ENCODE data around the gene MOCS3. TPM values are rescaled to one million over a fixed set of nuclear protein-coding genes. Genes with fewer than 3 reads are reported as not detected.

MOCS3 gene
- total RNA-seq, 1 experiment from 2014 or later, result 6.4 TPM

DNA sequence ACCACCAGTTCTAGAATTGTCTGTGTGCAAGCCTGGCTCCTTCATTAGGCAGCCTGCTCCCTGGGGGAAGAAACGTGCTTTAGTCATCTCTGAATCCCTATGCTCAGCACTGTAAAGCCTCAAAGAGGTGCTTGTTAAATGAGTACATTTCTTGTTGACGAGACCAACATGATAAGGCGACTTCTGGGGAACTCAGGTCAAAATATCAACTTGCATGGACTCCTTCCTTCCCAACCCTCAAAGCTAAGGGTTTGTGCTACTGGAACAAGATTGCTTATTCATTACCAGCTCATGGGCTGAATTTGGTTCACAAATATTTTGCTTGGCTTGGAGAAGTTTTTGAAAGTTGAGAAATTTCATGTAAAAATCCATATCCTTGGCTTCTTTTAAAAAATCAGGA is 53.7 kb downstream of the MOCS3 start:
- ChIA-PET CTCF (no interaction called here), POLR2A (no interaction called here), RAD21 (ENCODE audit: low non-redundant PET in 1 of 2, low total read pairs in 2 of 2, uncharacterized antibody in 2 of 2, unreplicated experiment in 2 of 2) (no interaction called here)
- DNase-seq (ENCODE audit: low read depth, low spot score) (no peak), ATAC-seq (no peak)
- H4K20me1 ChIP-seq (ENCODE audit: insufficient read depth), result no peaks in the 10 kb centered on the region
- H3K4me1 ChIP-seq (ENCODE audit: control insufficient read depth in 1 of 2, insufficient read depth in 2 of 2, low read length in 2 of 2), result no peaks in the 10 kb centered on the region
- peaks cover 0 to 2% of the 10 kb centered on the region in 2 experiments; a peak in 2 of 4 replicates for H3K36me3 ChIP-seq (ENCODE audit: control insufficient read depth in 1 of 2, insufficient read depth in 2 of 2, low read length in 2 of 2)
- no peaks in the 10 kb centered on the region for H3K27me3 ChIP-seq (ENCODE audit: insufficient read depth, low read length)
- TF ChIP-seq SP1 (IDR thresholded peaks at IDR 0.05; ENCODE audit: low read depth) (no peak), EZH2 (IDR thresholded peaks at IDR 0.05) (no peak), CBX3 (IDR thresholded peaks at IDR 0.05; ENCODE audit: low read depth) (no peak), POLR2AphosphoS5 (IDR thresholded peaks at IDR 0.05; ENCODE audit: low read depth, low read length) (no peak), SIN3A (IDR thresholded peaks at IDR 0.05; ENCODE audit: low read depth) (no peak), JUND (IDR thresholded peaks at IDR 0.05) (no peak)
- no peak overlapping the region for H3K4me3 ChIP-seq (replicated peaks in 1 of 2; ENCODE audit: low read depth in 1 of 2, low read length in 2 of 2)
- no peak overlapping the region for H2AFZ ChIP-seq (ENCODE audit: low read depth, low read length, poor library complexity, severe bottlenecking)
- no peaks in the 10 kb centered on the region for H3K9me2 ChIP-seq (ENCODE audit: insufficient read depth)
- H3K4me2 ChIP-seq (ENCODE audit: low read length), result no peak overlapping the region
- no peaks in the 10 kb centered on the region for H3K9me3 ChIP-seq (ENCODE audit: control insufficient read depth in 1 of 2, insufficient read depth in 1 of 2, low read depth in 1 of 2, low read length in 2 of 2)
- H3K27ac ChIP-seq (ENCODE audit: low read depth, low read length), result no peak overlapping the region
- no peaks in the 10 kb centered on the region for H3K79me2 ChIP-seq (ENCODE audit: insufficient read depth, low read length)
- BruUV-seq (replicated peaks), result no TSS peak
- H3K9ac ChIP-seq (ENCODE audit: low read length), result no peak overlapping the region
- intact Hi-C loops (cut with micrococcal nuclease), result no loop called here

Other genes starting within 250 kb of the MOCS3 start
- 41.3 TPM for gene PARD6B, start 227.2 kb upstream of the MOCS3 start, total RNA-seq (2021; ENCODE audit: unreplicated experiment)
- 18.9 TPM for gene BCAS4, start 163.8 kb upstream of the MOCS3 start, total RNA-seq (2021; ENCODE audit: unreplicated experiment)
- 85.9 TPM for gene ADNP, start 27.4 kb upstream of the MOCS3 start, total RNA-seq (2021; ENCODE audit: unreplicated experiment)
- gene DPM1, start 286 bp upstream of the MOCS3 start, total RNA-seq (2021; ENCODE audit: unreplicated experiment), result 65.5 TPM
- gene KCNG1, start 64.3 kb downstream of the MOCS3 start, total RNA-seq (2021; ENCODE audit: unreplicated experiment), result 54.6 TPM